Measurements from ENCODE around the gene GHRL. TPM values are rescaled to one million over a fixed set of nuclear protein-coding genes. Genes with fewer than 3 reads are reported as not detected.

GHRL gene
- total RNA-seq, 1 experiment from 2014 or later: not detected

DNA sequence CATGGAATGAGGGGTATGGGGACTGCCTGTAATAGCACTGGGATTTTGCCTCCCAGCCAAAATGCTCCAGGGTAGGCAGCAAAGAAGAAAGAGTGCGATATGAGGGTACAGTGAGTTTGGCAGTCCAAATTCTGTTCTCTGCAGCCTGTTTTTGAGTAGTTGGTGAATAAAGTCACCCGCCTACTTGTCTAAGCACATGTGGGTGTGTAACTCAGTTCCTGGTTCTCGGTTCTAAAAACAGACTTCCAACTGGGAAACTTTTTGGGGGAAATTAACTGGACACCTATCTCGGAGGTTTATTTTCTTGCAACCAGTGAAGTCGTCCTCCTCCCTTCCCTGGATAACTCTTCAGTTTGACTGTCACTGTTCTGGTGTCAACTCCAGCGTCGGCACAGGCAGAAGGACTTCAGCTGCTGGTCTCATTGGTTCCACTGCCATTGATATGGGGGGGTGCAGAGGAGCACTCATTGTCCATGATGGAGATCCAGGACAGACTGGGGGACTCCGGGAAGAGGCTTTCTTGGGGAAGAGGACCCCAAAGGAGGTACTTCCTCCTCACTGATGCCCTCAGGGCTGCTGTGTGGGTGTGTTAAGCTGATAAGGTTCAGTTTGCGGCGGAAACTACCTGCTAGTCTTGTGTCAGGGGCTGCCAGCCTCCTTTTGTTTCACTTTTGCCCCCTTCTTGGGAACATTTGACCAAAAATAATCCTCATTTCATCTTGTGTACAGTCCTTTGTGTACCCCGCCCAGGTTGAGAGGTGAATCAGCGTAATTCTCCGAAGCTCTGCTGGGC lies 13.2 kb downstream of the GHRL start:
- POLR2A ChIA-PET: no interaction called here
- Histone ChIP-seq H3K4me3 (ENCODE audit: low read depth, low read length) (no peak overlapping the region), H3K4me1 (no peaks in the 10 kb centered on the region), H3K9me3 (no peaks in the 10 kb centered on the region), H3K27me3 (replicated peaks; ENCODE audit: control insufficient read depth, insufficient read depth, low read length) (no peaks in the 10 kb centered on the region), H3K36me3 (ENCODE audit: control insufficient read depth, insufficient read depth, low read length) (peaks cover 7% of the 10 kb centered on the region)
- no peak for DNase-seq
- Mint-ChIP-seq H3K27ac (ENCODE audit: unreplicated experiment) (no peak overlapping the region), H3K4me1 (ENCODE audit: low read depth, unreplicated experiment) (no peaks in the 10 kb centered on the region), H3K36me3 (ENCODE audit: insufficient read depth, unreplicated experiment) (peaks cover 61% of the 10 kb centered on the region), H3K9me3 (ENCODE audit: unreplicated experiment) (no peaks in the 10 kb centered on the region), H3K4me3 (ENCODE audit: unreplicated experiment) (no peak overlapping the region), H3K27me3 (ENCODE audit: insufficient read depth, unreplicated experiment) (no peaks in the 10 kb centered on the region)
- TF ChIP-seq, protein P1, sequence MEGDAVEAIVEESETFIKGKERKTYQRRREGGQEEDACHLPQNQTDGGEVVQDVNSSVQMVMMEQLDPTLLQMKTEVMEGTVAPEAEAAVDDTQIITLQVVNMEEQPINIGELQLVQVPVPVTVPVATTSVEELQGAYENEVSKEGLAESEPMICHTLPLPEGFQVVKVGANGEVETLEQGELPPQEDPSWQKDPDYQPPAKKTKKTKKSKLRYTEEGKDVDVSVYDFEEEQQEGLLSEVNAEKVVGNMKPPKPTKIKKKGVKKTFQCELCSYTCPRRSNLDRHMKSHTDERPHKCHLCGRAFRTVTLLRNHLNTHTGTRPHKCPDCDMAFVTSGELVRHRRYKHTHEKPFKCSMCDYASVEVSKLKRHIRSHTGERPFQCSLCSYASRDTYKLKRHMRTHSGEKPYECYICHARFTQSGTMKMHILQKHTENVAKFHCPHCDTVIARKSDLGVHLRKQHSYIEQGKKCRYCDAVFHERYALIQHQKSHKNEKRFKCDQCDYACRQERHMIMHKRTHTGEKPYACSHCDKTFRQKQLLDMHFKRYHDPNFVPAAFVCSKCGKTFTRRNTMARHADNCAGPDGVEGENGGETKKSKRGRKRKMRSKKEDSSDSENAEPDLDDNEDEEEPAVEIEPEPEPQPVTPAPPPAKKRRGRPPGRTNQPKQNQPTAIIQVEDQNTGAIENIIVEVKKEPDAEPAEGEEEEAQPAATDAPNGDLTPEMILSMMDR (IDR thresholded peaks at IDR 0.05; ENCODE audit: insufficient read depth in 1 of 2, low read depth in 1 of 2, low read length in 1 of 2, severe bottlenecking in 1 of 2, unreplicated experiment in 1 of 2): no peak
- TSS peak; percentile 16 for BruUV-seq (replicated peaks)
- intact Hi-C loops (cut with micrococcal nuclease; ENCODE audit: unreplicated experiment): loop anchor here (10.0 kb wide), 1 partner anchor 115 kb away; the partner anchor contains the start of gene IRAK2
- CTCF ChIA-PET: interaction anchor here (1.3 kb wide), 1 partner anchor 16 kb away, joined by 4 read pairs; no protein-coding TSS in a partner anchor

DNA sequence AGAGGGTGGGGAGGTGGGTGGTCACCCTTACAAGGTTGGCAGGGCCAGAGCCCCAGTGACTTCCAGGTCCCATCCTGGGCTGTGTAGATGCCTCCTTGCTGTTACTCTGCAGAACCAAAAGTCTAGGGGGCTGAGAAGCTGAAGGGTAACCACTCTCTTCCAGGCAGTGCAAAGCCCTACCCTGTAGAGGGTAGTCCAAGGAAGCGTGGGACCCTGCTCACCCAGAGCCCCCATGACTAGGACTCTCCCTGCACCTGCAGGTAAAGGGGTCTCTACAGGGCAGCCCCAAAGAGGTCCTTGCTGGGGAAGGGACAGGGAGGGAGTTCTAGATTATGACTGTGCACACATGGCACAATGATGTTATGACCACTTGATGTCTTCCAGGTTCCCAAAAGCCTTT lies 14.2 kb downstream of the GHRL start:
- DNase-seq: no peak
- H3K4me3 Mint-ChIP-seq (ENCODE audit: unreplicated experiment): no peak overlapping the region

DNA sequence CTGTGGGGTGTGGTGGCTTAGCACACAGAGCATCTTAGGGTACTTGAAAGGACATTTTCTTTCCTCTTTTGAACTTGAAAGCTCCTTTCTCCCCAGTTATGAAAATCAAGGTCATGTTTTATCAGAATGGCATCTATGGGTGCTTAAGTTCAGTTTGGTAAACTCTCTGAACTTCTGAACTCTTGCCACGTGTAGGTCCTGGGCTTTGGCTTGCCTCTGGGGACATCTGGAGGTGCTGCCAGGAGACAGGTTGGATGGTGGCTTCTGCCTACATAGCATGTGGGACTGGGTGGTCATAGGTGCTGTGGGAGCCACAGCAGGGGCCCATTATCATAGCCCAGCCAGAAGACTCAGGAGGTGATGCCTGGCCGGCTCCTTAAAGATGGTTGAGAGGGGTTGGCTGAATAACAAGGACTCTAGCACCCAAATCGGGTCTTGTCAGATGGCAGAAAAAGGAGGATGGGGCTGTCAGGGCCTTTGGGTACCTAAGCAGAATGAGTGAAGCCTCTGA lies 15.6 kb downstream of the GHRL start:
- ChIA-PET POLR2A (no interaction called here), CTCF (no interaction called here)
- DNase-seq: no peak
- TF ChIP-seq, protein P1 (IDR thresholded peaks at IDR 0.05; ENCODE audit: insufficient read depth in 1 of 2, low read depth in 1 of 2, low read length in 1 of 2, severe bottlenecking in 1 of 2, unreplicated experiment in 1 of 2): no peak
- no peaks in the 10 kb centered on the region for H3K9me3 ChIP-seq
- no TSS peak for BruUV-seq (replicated peaks)
- no peaks in the 10 kb centered on the region for H3K27me3 ChIP-seq (replicated peaks; ENCODE audit: control insufficient read depth, insufficient read depth, low read length)
- peaks cover 5% of the 10 kb centered on the region for H3K36me3 ChIP-seq (ENCODE audit: control insufficient read depth, insufficient read depth, low read length)
- H3K4me3 ChIP-seq (ENCODE audit: low read depth, low read length): no peak overlapping the region
- Mint-ChIP-seq H3K36me3 (ENCODE audit: insufficient read depth, unreplicated experiment) (peaks cover 53% of the 10 kb centered on the region), H3K27ac (ENCODE audit: unreplicated experiment) (no peak overlapping the region), H3K4me1 (ENCODE audit: low read depth, unreplicated experiment) (peaks cover 11% of the 10 kb centered on the region), H3K27me3 (ENCODE audit: insufficient read depth, unreplicated experiment) (no peaks in the 10 kb centered on the region), H3K9me3 (ENCODE audit: unreplicated experiment) (no peaks in the 10 kb centered on the region), H3K4me3 (ENCODE audit: unreplicated experiment) (no peak overlapping the region)
- intact Hi-C loops (cut with micrococcal nuclease; ENCODE audit: unreplicated experiment): no loop called here
- H3K4me1 ChIP-seq: no peaks in the 10 kb centered on the region

More for the DNA sequence above, 14.2 kb downstream of the GHRL start:
- POLR2A ChIA-PET: no interaction called here
- Mint-ChIP-seq H3K9me3 (ENCODE audit: unreplicated experiment) (no peaks in the 10 kb centered on the region), H3K4me1 (ENCODE audit: low read depth, unreplicated experiment) (peaks cover 3% of the 10 kb centered on the region), H3K27ac (ENCODE audit: unreplicated experiment) (no peak overlapping the region), H3K27me3 (ENCODE audit: insufficient read depth, unreplicated experiment) (no peaks in the 10 kb centered on the region), H3K36me3 (ENCODE audit: insufficient read depth, unreplicated experiment) (peaks cover 54% of the 10 kb centered on the region)
- Histone ChIP-seq H3K4me1 (no peaks in the 10 kb centered on the region), H3K9me3 (no peaks in the 10 kb centered on the region), H3K27me3 (replicated peaks; ENCODE audit: control insufficient read depth, insufficient read depth, low read length) (no peaks in the 10 kb centered on the region), H3K4me3 (ENCODE audit: low read depth, low read length) (no peak overlapping the region), H3K36me3 (ENCODE audit: control insufficient read depth, insufficient read depth, low read length) (peaks cover 6% of the 10 kb centered on the region)
- intact Hi-C loops (cut with micrococcal nuclease; ENCODE audit: unreplicated experiment): no loop called here
- CTCF ChIA-PET: no interaction called here
- no TSS peak for BruUV-seq (replicated peaks)
- TF ChIP-seq, protein P1 (IDR thresholded peaks at IDR 0.05; ENCODE audit: insufficient read depth in 1 of 2, low read depth in 1 of 2, low read length in 1 of 2, severe bottlenecking in 1 of 2, unreplicated experiment in 1 of 2): no peak

Data from Caco-2 (cell line).